HepG2 (cell line): ENCODE measurements around the gene IFNA4.

Source experiments
- MYC ChIP-seq: sonication (generic); formaldehyde crosslinking; IDR thresholded peaks from 2 replicates; pipeline ENCODE4 v1.9.0; 2021; ENCODE audit warnings: missing genetic modification reagents, borderline replicate concordance
- NR2C2 ChIP-seq: sonication (generic); formaldehyde crosslinking; IDR thresholded peaks from 2 replicates; pipeline ENCODE4 v1.4.0; 2020; ENCODE audit warnings: missing genetic modification reagents, mild to moderate bottlenecking, moderate library complexity, borderline replicate concordance
- RXRA ChIP-seq: sonication (generic); formaldehyde crosslinking; IDR thresholded peaks from 2 replicates; pipeline ENCODE4 v1.5.1; 2020; ENCODE audit warnings: missing genetic modification reagents
- SIX1 ChIP-seq: sonication (generic); formaldehyde crosslinking; IDR thresholded peaks from 2 replicates; pipeline ENCODE4 v1.4.0; 2020; ENCODE audit warnings: missing genetic modification reagents, borderline replicate concordance
- SP1 ChIP-seq, 2 experiments: fragments of 450-650 bp in 1 of 2; sonication (generic) in 1 of 2; formaldehyde crosslinking in 1 of 2; IDR thresholded peaks; 2 replicates each; pipeline versions ENCODE4 v1.4.0 to v1.6.1; 2016 to 2020; ENCODE audit warnings: missing genetic modification reagents in 1 of 2
- TP53 ChIP-seq: sonication (generic); formaldehyde crosslinking; conservative IDR thresholded peaks from 2 replicates; pipeline ENCODE4 v1.4.0; 2020; ENCODE audit warnings: missing genetic modification reagents
- ZFP41 ChIP-seq: sonication (generic); formaldehyde crosslinking; IDR thresholded peaks from 2 replicates; pipeline ENCODE4 v1.4.0; 2020; ENCODE audit warnings: mild to moderate bottlenecking, missing genetic modification reagents, borderline replicate concordance
- ZNF138 ChIP-seq: sonication (generic); formaldehyde crosslinking; IDR thresholded peaks from 2 replicates; pipeline ENCODE4 v1.5.0; 2020; ENCODE audit warnings: mild to moderate bottlenecking, low read depth, missing genetic modification reagents

DNA sequence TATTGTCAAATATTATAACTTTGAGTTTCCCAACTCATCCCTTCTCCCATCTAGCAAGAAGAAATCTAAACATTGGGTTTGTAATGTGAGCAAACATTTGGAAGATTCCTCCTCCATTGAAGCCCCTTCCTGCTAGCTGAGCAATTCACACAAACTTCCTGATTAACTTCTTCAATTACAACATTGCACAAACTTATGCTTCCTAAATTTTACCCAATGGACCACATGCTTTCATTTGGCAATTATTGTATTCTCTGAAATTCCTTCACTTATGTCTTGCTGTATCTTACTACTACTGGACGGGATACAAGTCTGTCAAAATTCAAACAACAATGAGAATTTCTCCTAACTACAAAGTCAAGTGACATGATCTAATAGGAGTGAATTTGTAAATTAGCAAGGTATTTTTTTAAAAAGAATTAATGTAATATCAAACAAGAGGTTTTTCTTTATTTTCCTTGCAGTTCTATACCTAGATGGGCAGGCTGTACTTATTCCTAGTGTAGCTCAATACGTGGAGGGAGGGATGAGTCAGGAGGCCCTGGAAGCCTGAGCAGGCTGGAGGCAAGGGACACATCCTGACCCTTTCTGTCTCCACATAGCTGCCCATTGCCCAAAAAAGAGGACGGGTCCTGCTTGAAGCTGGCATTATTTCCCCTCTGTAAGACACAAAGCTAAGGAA lies 33.9 kb downstream of the IFNA4 start:
- TF ChIP-seq ZFP41 (CRISPR knock-in tag) (no peak), SP1 (IDR thresholded peaks at IDR 0.05) (no peak), SP1 (CRISPR knock-in tag; IDR thresholded peaks at IDR 0.05) (no peak), RXRA (no peak), TP53 (CRISPR knock-in tag) (no peak), SIX1 (CRISPR knock-in tag) (no peak), ZNF138 (CRISPR knock-in tag) (no peak), NR2C2 (no peak), MYC (CRISPR knock-in tag) (no peak)
